ENCODE data around the gene FES.

Gene FES

GRCh38 chr15:90838544-90838943, 45.8 kb upstream of the FES start:
- no peak for TF ChIP-seq CTCF (IDR thresholded peaks at IDR 0.05; ENCODE audit: low read depth, low read length)
- Histone ChIP-seq H3K27me3 (ENCODE audit: insufficient read depth, low read depth, severe bottlenecking) (no peaks in the 10 kb centered on the region), H3K27ac (no peak overlapping the region), H3K36me3 (no peaks in the 10 kb centered on the region), H3K4me3 (ENCODE audit: low read depth, low read length) (no peak overlapping the region), H3K9me3 (ENCODE audit: severe bottlenecking) (no peaks in the 10 kb centered on the region)
- no peak for DNase-seq

- Histone ChIP-seq H3K9me3 (ENCODE audit: severe bottlenecking) (no peaks in the 10 kb centered on the region), H3K36me3 (no peaks in the 10 kb centered on the region), H3K27me3 (ENCODE audit: insufficient read depth, low read depth, severe bottlenecking) (no peaks in the 10 kb centered on the region), H3K4me3 (ENCODE audit: low read depth, low read length) (no peak overlapping the region), H3K27ac (no peak overlapping the region)
- no peak for TF ChIP-seq CTCF (IDR thresholded peaks at IDR 0.05; ENCODE audit: low read depth, low read length)
- no peak for DNase-seq
Observed at GRCh38 chr15:90839187-90840071, 44.9 kb upstream of the FES start.

- Histone ChIP-seq H3K27me3 (ENCODE audit: insufficient read depth, low read depth, severe bottlenecking) (no peaks in the 10 kb centered on the region), H3K9me3 (ENCODE audit: severe bottlenecking) (no peaks in the 10 kb centered on the region), H3K36me3 (no peaks in the 10 kb centered on the region), H3K27ac (no peak overlapping the region), H3K4me3 (ENCODE audit: low read depth, low read length) (no peak overlapping the region)
- DNase-seq = no peak
- no peak for TF ChIP-seq CTCF (IDR thresholded peaks at IDR 0.05; ENCODE audit: low read depth, low read length)
Observed at GRCh38 chr15:90840157-90840855, 44.0 kb upstream of the FES start.

- Histone ChIP-seq H3K36me3 (no peaks in the 10 kb centered on the region), H3K4me3 (ENCODE audit: low read depth, low read length) (no peak overlapping the region), H3K27me3 (ENCODE audit: insufficient read depth, low read depth, severe bottlenecking) (no peaks in the 10 kb centered on the region), H3K9me3 (ENCODE audit: severe bottlenecking) (no peaks in the 10 kb centered on the region), H3K27ac (no peak overlapping the region)
- no peak for TF ChIP-seq CTCF (IDR thresholded peaks at IDR 0.05; ENCODE audit: low read depth, low read length)
- DNase-seq = no peak
Observed at GRCh38 chr15:90840954-90841353, 43.4 kb upstream of the FES start.

GRCh38 chr15:90844696-90845095, 39.6 kb upstream of the FES start:
- Histone ChIP-seq H3K27me3 (ENCODE audit: insufficient read depth, low read depth, severe bottlenecking) (no peaks in the 10 kb centered on the region), H3K36me3 (no peaks in the 10 kb centered on the region), H3K9me3 (ENCODE audit: severe bottlenecking) (no peaks in the 10 kb centered on the region), H3K4me3 (ENCODE audit: low read depth, low read length) (no peak overlapping the region), H3K27ac (no peak overlapping the region)
- DNase-seq = no peak
- TF ChIP-seq CTCF (IDR thresholded peaks at IDR 0.05; ENCODE audit: low read depth, low read length) = no peak
